ENCODE results near the gene NHLRC2. TPM values are rescaled to one million over a fixed set of nuclear protein-coding genes. Genes with fewer than 3 reads are reported as not detected.

NHLRC2 gene
- total RNA-seq, 3 donors from 2014 or later: 19.9 to 23.5 (median 20.8) TPM

- H3K36me3 Mint-ChIP-seq (ENCODE audit: insufficient read depth): peaks cover 32% of the 10 kb centered on the region
- ATAC-seq (no peak), DNase-seq (no peak)
- H3K4me1 Mint-ChIP-seq (ENCODE audit: low read depth): peaks cover 11% of the 10 kb centered on the region
- H3K4me3 Mint-ChIP-seq: no peak overlapping the region
- H3K9me3 Mint-ChIP-seq: peaks cover 10% of the 10 kb centered on the region
- H3K27me3 Mint-ChIP-seq (ENCODE audit: low read depth): no peaks in the 10 kb centered on the region
These were observed 20.8 kb downstream of the NHLRC2 start for GRCh38 chr10:113875212-113875611.

- Mint-ChIP-seq H3K27me3 (ENCODE audit: low read depth) (no peaks in the 10 kb centered on the region), H3K36me3 (ENCODE audit: insufficient read depth) (peaks cover 30% of the 10 kb centered on the region)
These were observed 22.0 kb downstream of the NHLRC2 start for GRCh38 chr10:113876461-113876860.

GRCh38 chr10:113879691-113880090 is 25.2 kb downstream of the NHLRC2 start:
- H3K4me3 Mint-ChIP-seq: no peak overlapping the region
- no peaks in the 10 kb centered on the region for H3K9me3 Mint-ChIP-seq
- H3K27me3 Mint-ChIP-seq (ENCODE audit: low read depth): no peaks in the 10 kb centered on the region
- DNase-seq: no peak
- peaks cover 40% of the 10 kb centered on the region for H3K36me3 Mint-ChIP-seq (ENCODE audit: insufficient read depth)
- H3K4me1 Mint-ChIP-seq (ENCODE audit: low read depth): peaks cover 18% of the 10 kb centered on the region
- ATAC-seq: no peak

More at GRCh38 chr10:113876461-113876860, 22.0 kb downstream of the NHLRC2 start:
- DNase-seq (no peak), ATAC-seq (no peak)
- H3K4me3 Mint-ChIP-seq: no peak overlapping the region
- peaks cover 10% of the 10 kb centered on the region for H3K9me3 Mint-ChIP-seq
- peaks cover 11% of the 10 kb centered on the region for H3K4me1 Mint-ChIP-seq (ENCODE audit: low read depth)

- peaks cover 39% of the 10 kb centered on the region for H3K36me3 Mint-ChIP-seq (ENCODE audit: insufficient read depth)
- no peaks in the 10 kb centered on the region for H3K27me3 Mint-ChIP-seq (ENCODE audit: low read depth)
- H3K4me1 Mint-ChIP-seq (ENCODE audit: low read depth): peaks cover 13% of the 10 kb centered on the region
- H3K4me3 Mint-ChIP-seq: no peak overlapping the region
- DNase-seq: no peak
- H3K9me3 Mint-ChIP-seq: no peaks in the 10 kb centered on the region
- no peak for ATAC-seq
These were observed 25.8 kb downstream of the NHLRC2 start for GRCh38 chr10:113880236-113880635.

- Mint-ChIP-seq H3K4me1 (ENCODE audit: low read depth) (peaks cover 13% of the 10 kb centered on the region), H3K9me3 (no peaks in the 10 kb centered on the region), H3K4me3 (no peak overlapping the region), H3K27me3 (ENCODE audit: low read depth) (no peaks in the 10 kb centered on the region), H3K36me3 (ENCODE audit: insufficient read depth) (peaks cover 41% of the 10 kb centered on the region)
- DNase-seq (no peak), ATAC-seq (no peak)
These were observed 27.8 kb downstream of the NHLRC2 start for GRCh38 chr10:113882240-113882639.

- no peaks in the 10 kb centered on the region for H3K4me1 Mint-ChIP-seq (ENCODE audit: low read depth)
- H3K36me3 Mint-ChIP-seq (ENCODE audit: insufficient read depth): peaks cover 41% of the 10 kb centered on the region
- no peaks in the 10 kb centered on the region for H3K9me3 Mint-ChIP-seq
- no peak for DNase-seq
- H3K4me3 Mint-ChIP-seq: no peak overlapping the region
- no peak for ATAC-seq
- no peaks in the 10 kb centered on the region for H3K27me3 Mint-ChIP-seq (ENCODE audit: low read depth)
These were observed 35.5 kb downstream of the NHLRC2 start for GRCh38 chr10:113889911-113890310.

- H3K36me3 Mint-ChIP-seq (ENCODE audit: insufficient read depth): peaks cover 47% of the 10 kb centered on the region
- H3K27me3 Mint-ChIP-seq (ENCODE audit: low read depth): no peaks in the 10 kb centered on the region
- ATAC-seq (no peak), DNase-seq (no peak)
- no peak overlapping the region for H3K4me3 Mint-ChIP-seq
- no peaks in the 10 kb centered on the region for H3K4me1 Mint-ChIP-seq (ENCODE audit: low read depth)
- H3K9me3 Mint-ChIP-seq: no peaks in the 10 kb centered on the region
These were observed 36.3 kb downstream of the NHLRC2 start for GRCh38 chr10:113890769-113891168.

- peaks cover 44% of the 10 kb centered on the region for H3K36me3 Mint-ChIP-seq (ENCODE audit: insufficient read depth)
- no peaks in the 10 kb centered on the region for H3K4me1 Mint-ChIP-seq (ENCODE audit: low read depth)
- ATAC-seq (no peak), DNase-seq (no peak)
- no peak overlapping the region for H3K4me3 Mint-ChIP-seq
- H3K27me3 Mint-ChIP-seq (ENCODE audit: low read depth): no peaks in the 10 kb centered on the region
- no peaks in the 10 kb centered on the region for H3K9me3 Mint-ChIP-seq
These were observed 37.0 kb downstream of the NHLRC2 start for GRCh38 chr10:113891476-113891875.

GRCh38 chr10:113893570-113893969 is 39.1 kb downstream of the NHLRC2 start:
- H3K4me3 Mint-ChIP-seq: no peak overlapping the region
- H3K9me3 Mint-ChIP-seq: no peaks in the 10 kb centered on the region
- H3K4me1 Mint-ChIP-seq (ENCODE audit: low read depth): no peaks in the 10 kb centered on the region
- no peak for DNase-seq
- no peaks in the 10 kb centered on the region for H3K27me3 Mint-ChIP-seq (ENCODE audit: low read depth)
- ATAC-seq: no peak
- peaks cover 39% of the 10 kb centered on the region for H3K36me3 Mint-ChIP-seq (ENCODE audit: insufficient read depth)

GRCh38 chr10:113894581-113894980 is 40.1 kb downstream of the NHLRC2 start:
- H3K9me3 Mint-ChIP-seq: no peaks in the 10 kb centered on the region
- no peak overlapping the region for H3K4me3 Mint-ChIP-seq
- no peak for ATAC-seq
- no peak for DNase-seq
- H3K27me3 Mint-ChIP-seq (ENCODE audit: low read depth): no peaks in the 10 kb centered on the region
- no peaks in the 10 kb centered on the region for H3K4me1 Mint-ChIP-seq (ENCODE audit: low read depth)
- peaks cover 43% of the 10 kb centered on the region for H3K36me3 Mint-ChIP-seq (ENCODE audit: insufficient read depth)

GRCh38 chr10:113895018-113895417 is 40.6 kb downstream of the NHLRC2 start:
- H3K9me3 Mint-ChIP-seq: no peaks in the 10 kb centered on the region
- no peaks in the 10 kb centered on the region for H3K27me3 Mint-ChIP-seq (ENCODE audit: low read depth)
- ATAC-seq (no peak), DNase-seq (no peak)
- H3K36me3 Mint-ChIP-seq (ENCODE audit: insufficient read depth): peaks cover 40% of the 10 kb centered on the region
- H3K4me3 Mint-ChIP-seq: no peak overlapping the region
- no peaks in the 10 kb centered on the region for H3K4me1 Mint-ChIP-seq (ENCODE audit: low read depth)

GRCh38 chr10:113897693-113898618 is 43.5 kb downstream of the NHLRC2 start:
- Mint-ChIP-seq H3K9me3 (no peaks in the 10 kb centered on the region), H3K4me1 (ENCODE audit: low read depth) (no peaks in the 10 kb centered on the region), H3K27me3 (ENCODE audit: low read depth) (no peaks in the 10 kb centered on the region), H3K4me3 (no peak overlapping the region), H3K36me3 (ENCODE audit: insufficient read depth) (peaks cover 37% of the 10 kb centered on the region)
- DNase-seq (no peak), ATAC-seq (no peak)

GRCh38 chr10:113899952-113900598 is 45.6 kb downstream of the NHLRC2 start:
- peaks cover 37% of the 10 kb centered on the region for H3K36me3 Mint-ChIP-seq (ENCODE audit: insufficient read depth)
- no peak for DNase-seq
- no peak for ATAC-seq
- H3K27me3 Mint-ChIP-seq (ENCODE audit: low read depth): no peaks in the 10 kb centered on the region
- no peaks in the 10 kb centered on the region for H3K9me3 Mint-ChIP-seq
- no peak overlapping the region for H3K4me3 Mint-ChIP-seq
- no peaks in the 10 kb centered on the region for H3K4me1 Mint-ChIP-seq (ENCODE audit: low read depth)

- no peaks in the 10 kb centered on the region for H3K27me3 Mint-ChIP-seq (ENCODE audit: low read depth)
- DNase-seq (no peak), ATAC-seq (no peak)
- H3K9me3 Mint-ChIP-seq: no peaks in the 10 kb centered on the region
- no peak overlapping the region for H3K4me3 Mint-ChIP-seq
- H3K4me1 Mint-ChIP-seq (ENCODE audit: low read depth): no peaks in the 10 kb centered on the region
- peaks cover 34% of the 10 kb centered on the region for H3K36me3 Mint-ChIP-seq (ENCODE audit: insufficient read depth)
These were observed 51.3 kb downstream of the NHLRC2 start for GRCh38 chr10:113905756-113906155.

- no peak for ATAC-seq
- Mint-ChIP-seq H3K9me3 (no peaks in the 10 kb centered on the region), H3K4me3 (no peak overlapping the region), H3K36me3 (ENCODE audit: insufficient read depth) (peaks cover 23% of the 10 kb centered on the region), H3K4me1 (ENCODE audit: low read depth) (no peaks in the 10 kb centered on the region), H3K27me3 (ENCODE audit: low read depth) (no peaks in the 10 kb centered on the region)
- no peak for DNase-seq
These were observed 52.7 kb downstream of the NHLRC2 start for GRCh38 chr10:113907166-113907565.
